Measurements from ENCODE around the gene ARHGEF28.

Gene ARHGEF28

DNA sequence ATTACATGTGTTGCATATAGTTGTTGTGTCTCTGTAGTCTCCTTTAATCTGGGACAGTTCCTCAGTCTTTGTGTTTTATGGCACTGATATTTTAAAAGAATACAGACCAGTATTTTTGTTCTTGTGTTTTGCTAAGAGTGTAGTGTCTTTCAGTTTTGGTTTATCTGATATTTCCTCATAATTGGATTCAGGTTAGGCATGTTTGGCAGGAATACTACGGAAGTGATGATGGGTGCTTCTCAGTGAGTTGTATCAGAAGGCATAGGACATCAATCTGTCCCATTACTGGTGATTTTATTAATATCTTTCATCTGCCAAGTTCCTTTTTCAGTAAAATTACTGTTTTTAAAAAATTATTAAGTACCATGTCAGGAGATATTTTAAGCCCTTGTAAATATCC lies 212.9 kb downstream of the ARHGEF28 start:
- DNase-seq (ENCODE audit: low read depth): no peak
- TF ChIP-seq MYC (IDR thresholded peaks at IDR 0.05; ENCODE audit: low read depth, low read length) (no peak), MAX (IDR thresholded peaks at IDR 0.05; ENCODE audit: low read depth, low read length) (no peak), POLR2A (IDR thresholded peaks at IDR 0.05; ENCODE audit: extremely low read depth, insufficient read length) (no peak)
- TF ChIP-seq, protein P1, sequence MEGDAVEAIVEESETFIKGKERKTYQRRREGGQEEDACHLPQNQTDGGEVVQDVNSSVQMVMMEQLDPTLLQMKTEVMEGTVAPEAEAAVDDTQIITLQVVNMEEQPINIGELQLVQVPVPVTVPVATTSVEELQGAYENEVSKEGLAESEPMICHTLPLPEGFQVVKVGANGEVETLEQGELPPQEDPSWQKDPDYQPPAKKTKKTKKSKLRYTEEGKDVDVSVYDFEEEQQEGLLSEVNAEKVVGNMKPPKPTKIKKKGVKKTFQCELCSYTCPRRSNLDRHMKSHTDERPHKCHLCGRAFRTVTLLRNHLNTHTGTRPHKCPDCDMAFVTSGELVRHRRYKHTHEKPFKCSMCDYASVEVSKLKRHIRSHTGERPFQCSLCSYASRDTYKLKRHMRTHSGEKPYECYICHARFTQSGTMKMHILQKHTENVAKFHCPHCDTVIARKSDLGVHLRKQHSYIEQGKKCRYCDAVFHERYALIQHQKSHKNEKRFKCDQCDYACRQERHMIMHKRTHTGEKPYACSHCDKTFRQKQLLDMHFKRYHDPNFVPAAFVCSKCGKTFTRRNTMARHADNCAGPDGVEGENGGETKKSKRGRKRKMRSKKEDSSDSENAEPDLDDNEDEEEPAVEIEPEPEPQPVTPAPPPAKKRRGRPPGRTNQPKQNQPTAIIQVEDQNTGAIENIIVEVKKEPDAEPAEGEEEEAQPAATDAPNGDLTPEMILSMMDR (IDR thresholded peaks at IDR 0.05; ENCODE audit: low read depth, low read length): no peak
- no peak overlapping the region for H3K4me3 ChIP-seq (ENCODE audit: low read depth, low read length)

DNA sequence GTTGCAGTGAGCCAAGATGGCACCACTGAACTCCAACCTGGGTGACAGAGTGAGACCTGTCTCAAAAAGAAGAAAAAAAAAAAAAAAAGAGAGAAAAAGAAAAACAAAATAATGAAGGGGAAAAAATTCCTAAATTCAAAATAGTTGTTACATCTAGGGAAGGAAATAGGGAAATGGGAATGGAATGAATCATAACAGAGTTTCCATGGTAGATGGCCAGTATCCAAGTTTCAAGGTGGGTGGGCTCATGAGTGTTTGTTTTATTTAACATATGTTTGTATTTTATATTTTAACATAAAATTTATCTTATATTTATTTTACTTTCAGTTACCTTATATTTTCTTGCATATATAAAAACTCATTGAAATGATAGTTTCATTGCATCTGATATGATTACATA lies 215.6 kb downstream of the ARHGEF28 start:
- no peak overlapping the region for H3K4me3 ChIP-seq (ENCODE audit: low read depth, low read length)
- TF ChIP-seq MYC (IDR thresholded peaks at IDR 0.05; ENCODE audit: low read depth, low read length) (no peak), POLR2A (IDR thresholded peaks at IDR 0.05; ENCODE audit: extremely low read depth, insufficient read length) (no peak), MAX (IDR thresholded peaks at IDR 0.05; ENCODE audit: low read depth, low read length) (no peak)
- TF ChIP-seq, protein P1 (IDR thresholded peaks at IDR 0.05; ENCODE audit: low read depth, low read length): no peak

GRCh38 chr5:73844165-73844564 lies 218.2 kb downstream of the ARHGEF28 start:
- no peak for DNase-seq (ENCODE audit: low read depth)
- TF ChIP-seq, protein P1 (IDR thresholded peaks at IDR 0.05; ENCODE audit: low read depth, low read length): no peak
- TF ChIP-seq MAX (IDR thresholded peaks at IDR 0.05; ENCODE audit: low read depth, low read length) (no peak), POLR2A (IDR thresholded peaks at IDR 0.05; ENCODE audit: extremely low read depth, insufficient read length) (no peak), MYC (IDR thresholded peaks at IDR 0.05; ENCODE audit: low read depth, low read length) (no peak)
- H3K4me3 ChIP-seq (ENCODE audit: low read depth, low read length): no peak overlapping the region

More for the DNA sequence above, 215.6 kb downstream of the ARHGEF28 start:
- DNase-seq (ENCODE audit: low read depth): no peak

DNA sequence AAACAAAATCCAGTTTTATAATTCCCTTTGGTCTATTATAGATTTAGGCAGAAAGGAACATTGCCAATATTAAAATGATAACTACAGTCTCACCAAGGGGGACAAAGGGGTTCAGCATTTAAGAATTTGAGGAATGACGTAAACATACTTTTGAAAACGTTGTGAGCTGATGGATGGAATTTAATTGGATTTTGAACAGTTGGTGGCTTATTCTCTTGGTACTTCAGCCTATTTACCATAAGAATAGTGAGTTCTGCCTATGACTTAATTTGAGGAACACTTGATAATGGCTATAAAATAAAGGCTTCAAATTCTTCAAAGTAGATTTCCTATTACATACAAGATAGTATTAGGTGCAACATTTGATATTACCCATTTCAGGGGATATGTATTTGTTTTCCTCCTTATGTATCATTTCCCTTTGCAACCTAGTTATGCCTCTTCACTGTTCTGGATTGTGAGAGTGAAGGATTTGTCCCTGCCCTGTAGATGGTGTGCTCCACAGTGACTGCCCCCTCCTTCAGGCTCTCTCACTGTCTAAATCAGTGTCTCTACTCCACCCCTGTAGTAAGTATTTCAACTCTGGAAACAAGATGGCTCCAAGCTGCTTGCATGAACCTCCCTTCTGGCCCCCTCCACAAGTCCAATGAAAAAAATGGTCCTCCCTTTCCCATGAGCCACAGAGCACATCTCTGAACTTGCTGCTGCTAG lies 225.6 kb downstream of the ARHGEF28 start:
- DNase-seq (ENCODE audit: low read depth): no peak
- TF ChIP-seq MYC (IDR thresholded peaks at IDR 0.05; ENCODE audit: low read depth, low read length): no peak
- TF ChIP-seq POLR2A (IDR thresholded peaks at IDR 0.05; ENCODE audit: extremely low read depth, insufficient read length): no peak
- TF ChIP-seq MAX (IDR thresholded peaks at IDR 0.05; ENCODE audit: low read depth, low read length): no peak
- TF ChIP-seq, protein P1 (IDR thresholded peaks at IDR 0.05; ENCODE audit: low read depth, low read length): no peak
- no peak overlapping the region for H3K4me3 ChIP-seq (ENCODE audit: low read depth, low read length)

GRCh38 chr5:73853091-73853490 lies 227.1 kb downstream of the ARHGEF28 start:
- TF ChIP-seq MYC (IDR thresholded peaks at IDR 0.05; ENCODE audit: low read depth, low read length) (no peak), MAX (IDR thresholded peaks at IDR 0.05; ENCODE audit: low read depth, low read length) (no peak), POLR2A (IDR thresholded peaks at IDR 0.05; ENCODE audit: extremely low read depth, insufficient read length) (no peak)
- DNase-seq (ENCODE audit: low read depth): peak; percentile 19

DNA sequence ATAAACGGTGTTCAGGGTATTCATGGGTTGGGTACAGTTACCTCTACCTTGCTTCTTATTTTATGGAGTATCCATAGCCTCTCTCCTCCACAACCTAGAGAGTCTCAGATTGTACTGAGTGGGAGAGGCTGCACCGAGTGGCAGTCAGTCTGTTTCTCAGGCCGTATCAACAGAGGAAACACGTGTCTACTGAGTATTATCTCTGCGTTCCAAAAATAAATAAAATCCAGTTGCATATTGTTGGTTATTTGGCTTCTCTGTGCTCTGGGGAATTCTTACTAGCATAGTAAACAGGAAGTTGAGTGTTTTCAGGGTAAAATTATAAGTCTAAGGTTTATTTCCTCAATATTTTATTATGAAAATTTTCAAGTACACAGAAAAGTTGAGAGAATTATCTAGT lies 231.0 kb downstream of the ARHGEF28 start:
- TF ChIP-seq MAX (IDR thresholded peaks at IDR 0.05; ENCODE audit: low read depth, low read length): no peak
- TF ChIP-seq, protein P1 (IDR thresholded peaks at IDR 0.05; ENCODE audit: low read depth, low read length): no peak
- no peak for TF ChIP-seq MYC (IDR thresholded peaks at IDR 0.05; ENCODE audit: low read depth, low read length)
- no peak overlapping the region for H3K4me3 ChIP-seq (ENCODE audit: low read depth, low read length)
- DNase-seq (ENCODE audit: low read depth): no peak

More at GRCh38 chr5:73853091-73853490, 227.1 kb downstream of the ARHGEF28 start:
- H3K4me3 ChIP-seq (ENCODE audit: low read depth, low read length): no peak overlapping the region

Measured in NB4 (cell line).